ENCODE data around the gene ODC1.

- TF ChIP-seq, protein P1, sequence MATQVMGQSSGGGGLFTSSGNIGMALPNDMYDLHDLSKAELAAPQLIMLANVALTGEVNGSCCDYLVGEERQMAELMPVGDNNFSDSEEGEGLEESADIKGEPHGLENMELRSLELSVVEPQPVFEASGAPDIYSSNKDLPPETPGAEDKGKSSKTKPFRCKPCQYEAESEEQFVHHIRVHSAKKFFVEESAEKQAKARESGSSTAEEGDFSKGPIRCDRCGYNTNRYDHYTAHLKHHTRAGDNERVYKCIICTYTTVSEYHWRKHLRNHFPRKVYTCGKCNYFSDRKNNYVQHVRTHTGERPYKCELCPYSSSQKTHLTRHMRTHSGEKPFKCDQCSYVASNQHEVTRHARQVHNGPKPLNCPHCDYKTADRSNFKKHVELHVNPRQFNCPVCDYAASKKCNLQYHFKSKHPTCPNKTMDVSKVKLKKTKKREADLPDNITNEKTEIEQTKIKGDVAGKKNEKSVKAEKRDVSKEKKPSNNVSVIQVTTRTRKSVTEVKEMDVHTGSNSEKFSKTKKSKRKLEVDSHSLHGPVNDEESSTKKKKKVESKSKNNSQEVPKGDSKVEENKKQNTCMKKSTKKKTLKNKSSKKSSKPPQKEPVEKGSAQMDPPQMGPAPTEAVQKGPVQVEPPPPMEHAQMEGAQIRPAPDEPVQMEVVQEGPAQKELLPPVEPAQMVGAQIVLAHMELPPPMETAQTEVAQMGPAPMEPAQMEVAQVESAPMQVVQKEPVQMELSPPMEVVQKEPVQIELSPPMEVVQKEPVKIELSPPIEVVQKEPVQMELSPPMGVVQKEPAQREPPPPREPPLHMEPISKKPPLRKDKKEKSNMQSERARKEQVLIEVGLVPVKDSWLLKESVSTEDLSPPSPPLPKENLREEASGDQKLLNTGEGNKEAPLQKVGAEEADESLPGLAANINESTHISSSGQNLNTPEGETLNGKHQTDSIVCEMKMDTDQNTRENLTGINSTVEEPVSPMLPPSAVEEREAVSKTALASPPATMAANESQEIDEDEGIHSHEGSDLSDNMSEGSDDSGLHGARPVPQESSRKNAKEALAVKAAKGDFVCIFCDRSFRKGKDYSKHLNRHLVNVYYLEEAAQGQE (IDR thresholded peaks at IDR 0.05; ENCODE audit: low read depth, low read length) = no peak
- TF ChIP-seq CTCF (IDR thresholded peaks at IDR 0.05) (no peak), NFIC (IDR thresholded peaks at IDR 0.05; ENCODE audit: borderline replicate concordance) (no peak), EZH2phosphoT487 (IDR thresholded peaks at IDR 0.05; ENCODE audit: borderline replicate concordance, low read depth) (no peak), FOXJ3 (CRISPR knock-in tag; IDR thresholded peaks at IDR 0.05) (no peak), FOXM1 (IDR thresholded peaks at IDR 0.05; ENCODE audit: low read depth) (no peak), RFX5 (IDR thresholded peaks at IDR 0.05; ENCODE audit: low read length) (no peak), PBX3 (IDR thresholded peaks at IDR 0.05) (no peak), FOSL2 (IDR thresholded peaks at IDR 0.05; ENCODE audit: borderline replicate concordance, low read depth) (no peak), TEAD4 (IDR thresholded peaks at IDR 0.05; ENCODE audit: borderline replicate concordance, insufficient read depth) (no peak), POLR2AphosphoS5 (IDR thresholded peaks at IDR 0.05; ENCODE audit: low read depth, low read length) (no peak), RAD21 (IDR thresholded peaks at IDR 0.05; ENCODE audit: low read length) (no peak)
- TF ChIP-seq, protein P2, sequence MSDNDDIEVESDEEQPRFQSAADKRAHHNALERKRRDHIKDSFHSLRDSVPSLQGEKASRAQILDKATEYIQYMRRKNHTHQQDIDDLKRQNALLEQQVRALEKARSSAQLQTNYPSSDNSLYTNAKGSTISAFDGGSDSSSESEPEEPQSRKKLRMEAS (IDR thresholded peaks at IDR 0.05; ENCODE audit: low read depth) = no peak
These were observed 29.5 kb upstream of the ODC1 start for GRCh38 chr2:10477443-10478297.
